ENCODE results near the gene ITCH.

The ITCH gene

GRCh38 chr20:34560614-34561013 lies 197.5 kb downstream of the ITCH start:
- DNase-seq = no peak

All from MV-4-11 (cell line).